Endothelial cell of umbilical vein (primary cell): Measurements from ENCODE around the gene CCER1. TPM values are rescaled to one million over a fixed set of nuclear protein-coding genes. Genes with fewer than 3 reads are reported as not detected.

Experiments
- BruUV-seq: library from RNA; stranded (reverse); fragments of 400-500 nt; replicated peaks from 2 replicates; lab custom pipeline; 2021; lab: Mats Ljungman, UMichigan
- CTCF ChIA-PET: fragments of 300-600, 350-600 bp; sonication (Branson Sonifier 250); formaldehyde crosslinking; loops from one replicate; lab custom pipeline; 2021; ENCODE audit warnings: antibody characterized with exemption, inconsistent platforms; lab: Charles Lee
- POLR2A ChIA-PET: fragments of 300-600, 350-600 bp; sonication (Branson Sonifier 250); formaldehyde crosslinking; loops from one replicate; lab custom pipeline; 2021; ENCODE audit warnings: antibody characterized with exemption, inconsistent platforms; lab: Charles Lee
- DNase-seq: peaks from one replicate; pipeline ENCODE4 v3.0.0-alpha.2; 2011; ENCODE audit warnings: low read depth, low spot score
- FAIRE-seq: peaks from 2 replicates; lab custom pipeline; 2011; peaks lifted over from hg19 to GRCh38; lab: Jason Lieb, UNC
- H2AFZ ChIP-seq: 2 replicates; pipeline ENCODE4 v1.6.0; 2012; ENCODE audit warnings: low read depth, low read length, control low read depth, inconsistent platforms
- H3K27ac ChIP-seq: 2 replicates; pipeline ENCODE4 v1.5.1; 2011; ENCODE audit warnings: low read depth, mild to moderate bottlenecking, control low read depth, low read length, moderate library complexity; ENCODE audit not compliant: insufficient read depth
- H3K27me3 ChIP-seq, 2 experiments: 2 replicates each; pipeline versions ENCODE4 v1.6.0 to v1.6.1; 2011; ENCODE audit warnings: low read length in 2 of 2, mixed read lengths in 1 of 2; ENCODE audit not compliant: control insufficient read depth in 2 of 2, insufficient read depth in 2 of 2
- H3K36me3 ChIP-seq, 2 experiments: 2 replicates in 1 of 2; 3 replicates in 1 of 2; pipeline ENCODE4 v1.5.1; 2011; ENCODE audit warnings: low read length in 2 of 2, mild to moderate bottlenecking in 1 of 2, moderate library complexity in 1 of 2; ENCODE audit not compliant: control insufficient read depth in 2 of 2, insufficient read depth in 2 of 2; ENCODE audit errors: extremely low read depth in 1 of 2
- H3K4me1 ChIP-seq: 3 replicates; pipeline ENCODE4 v1.5.1; 2011; ENCODE audit warnings: mild to moderate bottlenecking, low read length; ENCODE audit not compliant: control insufficient read depth, insufficient read depth; ENCODE audit errors: extremely low read depth
- H3K4me2 ChIP-seq: 2 replicates; pipeline ENCODE4 v1.6.1; 2011; ENCODE audit warnings: low read length, control low read depth, mixed read lengths; ENCODE audit not compliant: insufficient read depth
- H3K4me3 ChIP-seq, 3 experiments: fragments of 200-600 bp in 1 of 3; sonication (generic), shearing (Covaris generic) in 1 of 3; replicated peaks in 1 of 3; 2 replicates each; pipeline ENCODE4 v1.5.1; 2011 to 2016; ENCODE audit warnings: control low read depth in 3 of 3, low read length in 3 of 3, mild to moderate bottlenecking in 2 of 3, inconsistent platforms in 1 of 3, low read depth in 1 of 3, moderate library complexity in 1 of 3; ENCODE audit not compliant: insufficient read depth in 1 of 3
- H3K79me2 ChIP-seq: 2 replicates; pipeline ENCODE4 v1.6.0; 2012; ENCODE audit warnings: low read length, inconsistent platforms; ENCODE audit not compliant: control insufficient read depth, insufficient read depth
- H3K9ac ChIP-seq: replicated peaks from 2 replicates; pipeline ENCODE3; 2011; ENCODE audit warnings: low read length, control low read depth; ENCODE audit not compliant: insufficient read depth; ENCODE audit errors: extremely low read depth
- H3K9me1 ChIP-seq: replicated peaks from 3 replicates; pipeline ENCODE4 v1.6.0; 2011; ENCODE audit warnings: mild to moderate bottlenecking, low read length; ENCODE audit not compliant: control insufficient read depth, insufficient read depth; ENCODE audit errors: extremely low read depth
- H3K9me3 ChIP-seq: replicated peaks from 2 replicates; pipeline ENCODE4 v1.5.1; 2012; ENCODE audit warnings: low read length, inconsistent platforms; ENCODE audit not compliant: control insufficient read depth, insufficient read depth
- H4K20me1 ChIP-seq: replicated peaks from 2 replicates; pipeline ENCODE3; 2011; ENCODE audit warnings: mild to moderate bottlenecking, low read length; ENCODE audit not compliant: control insufficient read depth, insufficient read depth; ENCODE audit errors: extremely low read depth
- CTCF ChIP-seq, 2 donors: IDR thresholded peaks; 1 replicate in 1 of 2; 2 replicates in 1 of 2; pipeline ENCODE4 v1.5.1; 2011; ENCODE audit warnings: low read length in 2 of 2, mild to moderate bottlenecking in 2 of 2, moderate library complexity in 2 of 2, control low read depth in 1 of 2, inconsistent platforms in 1 of 2, low read depth in 1 of 2; ENCODE audit not compliant: insufficient read depth in 1 of 2; ENCODE audit errors: extremely low read depth in 1 of 2
- EZH2 ChIP-seq: IDR thresholded peaks from 2 replicates; pipeline ENCODE4 v1.6.1; 2012; ENCODE audit warnings: borderline replicate concordance, low read depth, mild to moderate bottlenecking, moderate library complexity, low read length, inconsistent platforms; ENCODE audit not compliant: severe bottlenecking
- FOS ChIP-seq: IDR thresholded peaks from 2 replicates; pipeline ENCODE4 v1.6.1; 2011; ENCODE audit warnings: mild to moderate bottlenecking, low read length, moderate library complexity, borderline replicate concordance; ENCODE audit not compliant: insufficient read depth
- GATA2 ChIP-seq: IDR thresholded peaks from 2 replicates; pipeline ENCODE4 v1.7.0; 2011; ENCODE audit warnings: low read depth, mild to moderate bottlenecking, moderate library complexity, mixed read lengths, low read length; ENCODE audit not compliant: insufficient read length, insufficient read depth
- JUN ChIP-seq: IDR thresholded peaks from 2 replicates; pipeline ENCODE4 v1.6.1; 2011; ENCODE audit warnings: borderline replicate concordance, low read depth; ENCODE audit not compliant: insufficient read length, insufficient read depth
- MAX ChIP-seq: IDR thresholded peaks from 2 replicates; pipeline ENCODE4 v1.6.1; 2011; ENCODE audit not compliant: insufficient read depth, insufficient read length
- MYC ChIP-seq: IDR thresholded peaks from one replicate; pipeline ENCODE4 v1.6.1; 2011; ENCODE audit warnings: mild to moderate bottlenecking, low read depth, low read length
- POLR2A ChIP-seq: IDR thresholded peaks from 2 replicates; pipeline ENCODE4 v1.6.1; 2012; ENCODE audit warnings: low read depth, mild to moderate bottlenecking, control low read depth, low read length
- POLR2AphosphoS5 ChIP-seq: IDR thresholded peaks from 2 replicates; pipeline ENCODE4 v1.6.1; 2012; ENCODE audit warnings: low read depth, mild to moderate bottlenecking, control low read depth, low read length, moderate library complexity; ENCODE audit not compliant: insufficient read depth
- dilution Hi-C: fragments of 300-500 bp; cut with MboI; formaldehyde crosslinking; loops from one replicate; pipeline ENCODE4 v1.15.0; 2019; ENCODE audit warnings: low sequenced_read_pairs; ENCODE audit not compliant: extremely low pct_ligation_motif_present
- intact Hi-C: fragments of 100-400 bp; cut with micrococcal nuclease; formaldehyde crosslinking; loops from one replicate; pipeline ENCODE4 v1.10.0; 2022
- polyA plus RNA-seq, 4 experiments: library from polyadenylated mRNA; depleted of rRNA in 3 of 4; stranded (reverse) in 3 of 4; unstranded in 1 of 4; fragments of >200 nt; gene quantifications; 2 replicates each; pipeline versions ENCODE4 v1.2.1 to v1.2.3, GENCODE V29; 2011 to 2012; ENCODE audit warnings: missing spikeins in 1 of 4
- total RNA-seq: library from RNA; stranded (reverse); gene quantifications from 2 replicates; pipeline ENCODE4 v1.2.3, GENCODE V29; 2021

CCER1 gene
- total and polyA plus RNA-seq, 2 donors (not counting 3 experiments of a cell fraction or from before 2014, with no cell fraction given), result not detected

GRCh38 chr12:90936230-90937005 is 18.6 kb downstream of the CCER1 start:
- Histone ChIP-seq H3K27me3 (no peaks in the 10 kb centered on the region), H3K9ac (no peak overlapping the region), H3K79me2 (no peaks in the 10 kb centered on the region), H3K4me2 (no peak overlapping the region), H3K36me3 (no peaks in the 10 kb centered on the region), H3K4me1 (peaks cover 18% of the 10 kb centered on the region), H3K4me3 (no peak overlapping the region), H3K9me3 (no peaks in the 10 kb centered on the region), H2AFZ (no peak overlapping the region), H4K20me1 (no peaks in the 10 kb centered on the region), H3K9me1 (no peaks in the 10 kb centered on the region), H3K27ac (no peak overlapping the region)
- TF ChIP-seq EZH2, result no peak
- no peak for TF ChIP-seq MYC
- TF ChIP-seq POLR2AphosphoS5, result no peak
- FAIRE-seq, result no peak
- intact Hi-C loops (loop anchor here (5.0 kb wide), 2 partner anchors 609 to 989 kb away; no protein-coding TSS in a partner anchor), dilution Hi-C loops (no loop called here)
- no peak for DNase-seq
- no TSS peak for BruUV-seq
- ChIA-PET POLR2A (no interaction called here), CTCF (interaction anchor here (2.1 kb wide), 1 partner anchor 1392 kb away, joined by 5 read pairs; no protein-coding TSS in a partner anchor)

GRCh38 chr12:90925562-90925961 is 29.4 kb downstream of the CCER1 start:
- Histone ChIP-seq H4K20me1 (no peaks in the 10 kb centered on the region), H3K27me3 (no peaks in the 10 kb centered on the region), H3K79me2 (no peaks in the 10 kb centered on the region), H3K9ac (no peak overlapping the region), H3K4me1 (peaks cover 10% of the 10 kb centered on the region), H3K9me3 (no peaks in the 10 kb centered on the region), H2AFZ (no peak overlapping the region), H3K9me1 (no peaks in the 10 kb centered on the region), H3K4me2 (no peak overlapping the region), H3K27ac (no peak overlapping the region), H3K4me3 (no peak overlapping the region), H3K36me3 (no peaks in the 10 kb centered on the region)
- ChIA-PET POLR2A (no interaction called here), CTCF (no interaction called here)
- intact Hi-C loops (no loop called here), dilution Hi-C loops (no loop called here)
- no TSS peak for BruUV-seq
- TF ChIP-seq FOS (no peak), EZH2 (no peak), CTCF (IDR thresholded peaks at IDR 0.05; ENCODE audit: extremely low read depth in 1 of 2, insufficient read depth in 1 of 2, low read depth in 1 of 2, low read length in 2 of 2) (no peak), JUN (no peak), GATA2 (no peak), POLR2A (no peak), POLR2AphosphoS5 (no peak), MAX (no peak), MYC (no peak)
- no peak for FAIRE-seq
- no peak for DNase-seq
